MCF 10A (cell line): Measurements from ENCODE around the gene AIG1. TPM values are rescaled to one million over a fixed set of nuclear protein-coding genes. Genes with fewer than 3 reads are reported as not detected.

ENCODE experiments used
- BruUV-seq: library from RNA; stranded (reverse); fragments of 400-500 nt; replicated peaks from 2 replicates; lab custom pipeline; 2021; lab: Mats Ljungman, UMichigan
- CTCF ChIA-PET: fragments of 300-600 bp; sonication (Branson Sonifier 250); formaldehyde crosslinking; extraction: SDS; loops from one replicate; lab custom pipeline; 2021; ENCODE audit warnings: antibody characterized with exemption, inconsistent platforms; lab: Yijun Ruan, JAX
- POLR2A ChIA-PET: fragments of 300-600, 350-650 bp; sonication (Branson Sonifier 250); formaldehyde crosslinking; extraction: SDS; loops from one replicate; lab custom pipeline; 2020; ENCODE audit warnings: antibody characterized with exemption, inconsistent platforms; lab: Yijun Ruan, JAX
- DNase-seq: peaks from one replicate; pipeline ENCODE4 v3.0.0-alpha.2; 2018; ENCODE audit not compliant: unreplicated experiment
- H3K27ac Mint-ChIP-seq: one replicate; pipeline ENCODE4 v1.8.0; 2022; ENCODE audit warnings: mild to moderate bottlenecking, low read depth, mixed read lengths; ENCODE audit not compliant: unreplicated experiment
- H3K27me3 Mint-ChIP-seq: one replicate; pipeline ENCODE4 v1.8.0; 2022; ENCODE audit warnings: mixed read lengths; ENCODE audit not compliant: insufficient read depth, unreplicated experiment
- H3K36me3 Mint-ChIP-seq: one replicate; pipeline ENCODE4 v1.8.0; 2022; ENCODE audit warnings: mild to moderate bottlenecking, moderate library complexity, mixed read lengths; ENCODE audit not compliant: insufficient read depth, unreplicated experiment
- H3K4me1 Mint-ChIP-seq: one replicate; pipeline ENCODE4 v1.8.0; 2022; ENCODE audit warnings: mixed read lengths; ENCODE audit not compliant: insufficient read depth, unreplicated experiment
- H3K4me3 Mint-ChIP-seq: one replicate; pipeline ENCODE4 v1.8.0; 2022; ENCODE audit warnings: mild to moderate bottlenecking, moderate library complexity, mixed read lengths; ENCODE audit not compliant: unreplicated experiment
- H3K9me3 Mint-ChIP-seq: one replicate; pipeline ENCODE4 v1.8.0; 2022; ENCODE audit warnings: mixed read lengths; ENCODE audit not compliant: unreplicated experiment
- CTCF ChIP-seq: fragments of 200-600 bp; IDR thresholded peaks from one replicate; pipeline ENCODE4 v1.8.0; 2022; ENCODE audit warnings: antibody characterized with exemption, mild to moderate bottlenecking; ENCODE audit not compliant: unreplicated experiment
- intact Hi-C: fragments of 100-400 bp; cut with micrococcal nuclease; formaldehyde crosslinking; loops from 2 replicates; pipeline ENCODE4 v1.14.1; 2022
- total RNA-seq: library from RNA; stranded (reverse); gene quantifications from 2 replicates; pipeline ENCODE4 v1.2.3, GENCODE V29; 2022

The AIG1 gene
- total RNA-seq, 1 experiment from 2014 or later, result 106 TPM

- intact Hi-C loops, result no loop called here
- no peak for TF ChIP-seq CTCF
- ChIA-PET CTCF (no interaction called here), POLR2A (no interaction called here)
- peaks cover 6% of the 10 kb centered on the region for H3K36me3 Mint-ChIP-seq
- no peak overlapping the region for H3K27ac Mint-ChIP-seq
- no peaks in the 10 kb centered on the region for H3K27me3 Mint-ChIP-seq
- no peak for DNase-seq
- no peaks in the 10 kb centered on the region for H3K9me3 Mint-ChIP-seq
- H3K4me3 Mint-ChIP-seq, result no peak overlapping the region
- BruUV-seq, result no TSS peak
- peaks cover 5% of the 10 kb centered on the region for H3K4me1 Mint-ChIP-seq
Observed at GRCh38 chr6:143096403-143096802, 35.7 kb downstream of the AIG1 start.

GRCh38 chr6:143097224-143097795, 36.6 kb downstream of the AIG1 start:
- ChIA-PET CTCF (interaction anchor here (0.6 to 1.1 kb wide), 2 partner anchors 26 to 111 kb away, joined by 3 to 4 read pairs; no protein-coding TSS in a partner anchor), POLR2A (interaction anchor here (0.6 to 1.0 kb wide), 2 partner anchors 149 to 241 kb away, joined by 3 read pairs; no protein-coding TSS in a partner anchor)
- Mint-ChIP-seq H3K9me3 (no peaks in the 10 kb centered on the region), H3K4me3 (no peak overlapping the region), H3K36me3 (peaks cover 6% of the 10 kb centered on the region), H3K27me3 (no peaks in the 10 kb centered on the region), H3K4me1 (peaks cover 6% of the 10 kb centered on the region), H3K27ac (no peak overlapping the region)
- no peak for TF ChIP-seq CTCF
- intact Hi-C loops, result no loop called here
- DNase-seq, result no peak
- no TSS peak for BruUV-seq

- peaks cover 6% of the 10 kb centered on the region for H3K36me3 Mint-ChIP-seq
- intact Hi-C loops, result no loop called here
- no peak for TF ChIP-seq CTCF
- no peaks in the 10 kb centered on the region for H3K27me3 Mint-ChIP-seq
- BruUV-seq, result no TSS peak
- POLR2A ChIA-PET, result no interaction called here
- CTCF ChIA-PET, result interaction anchor here (1.1 kb wide), 1 partner anchor 25 kb away, joined by 4 read pairs; no protein-coding TSS in a partner anchor
- no peak for DNase-seq
- no peak overlapping the region for H3K27ac Mint-ChIP-seq
- no peaks in the 10 kb centered on the region for H3K9me3 Mint-ChIP-seq
- peaks cover 6% of the 10 kb centered on the region for H3K4me1 Mint-ChIP-seq
- no peak overlapping the region for H3K4me3 Mint-ChIP-seq
Observed at GRCh38 chr6:143098054-143098671, 37.5 kb downstream of the AIG1 start.

- ChIA-PET POLR2A (no interaction called here), CTCF (interaction anchor here (1.0 kb wide), 1 partner anchor 22 kb away, joined by 4 read pairs; no protein-coding TSS in a partner anchor)
- H3K27ac Mint-ChIP-seq, result no peak overlapping the region
- H3K27me3 Mint-ChIP-seq, result no peaks in the 10 kb centered on the region
- no peak for TF ChIP-seq CTCF
- H3K4me3 Mint-ChIP-seq, result no peak overlapping the region
- DNase-seq, result no peak
- peaks cover 6% of the 10 kb centered on the region for H3K4me1 Mint-ChIP-seq
- BruUV-seq, result no TSS peak
- H3K9me3 Mint-ChIP-seq, result no peaks in the 10 kb centered on the region
- H3K36me3 Mint-ChIP-seq, result peaks cover 5% of the 10 kb centered on the region
- intact Hi-C loops, result no loop called here
Observed at GRCh38 chr6:143099647-143100046, 39.0 kb downstream of the AIG1 start.
